ENCODE data around the gene EXOC3L2.

The EXOC3L2 gene

DNA sequence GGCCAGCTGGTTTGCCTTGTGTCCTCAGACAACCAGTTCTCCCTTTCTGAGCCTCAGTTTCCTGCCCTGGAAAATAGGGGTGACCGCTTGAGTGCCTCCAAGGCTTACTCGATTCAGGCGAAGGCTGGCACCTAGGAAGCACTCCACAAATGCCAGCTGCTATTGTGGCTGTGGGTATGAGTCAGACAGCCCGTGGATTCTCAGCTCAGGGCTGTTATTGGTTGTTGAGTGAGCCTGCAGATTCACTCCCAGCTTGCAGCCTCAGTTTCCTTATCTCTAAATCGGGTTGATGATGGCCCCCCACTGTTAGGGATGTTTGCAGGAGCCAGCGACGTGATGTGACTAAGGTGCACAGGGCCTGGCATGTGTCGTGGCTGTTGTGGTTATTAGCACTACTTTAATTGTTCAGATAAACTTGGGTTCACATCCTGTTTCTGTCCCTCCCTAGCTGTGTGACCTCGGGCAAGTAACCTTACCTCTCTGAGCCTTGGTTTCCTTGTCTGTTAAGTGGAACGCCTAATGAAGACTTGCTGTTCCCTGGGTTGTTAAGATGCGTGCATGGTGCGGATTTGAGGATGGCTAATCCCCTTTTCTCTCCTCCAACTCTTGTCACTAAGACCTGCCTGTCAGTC lies 8.3 kb upstream of the EXOC3L2 start:
- CTCF ChIA-PET, result interaction anchor here (1.0 to 1.3 kb wide), 4 partner anchors 36 to 264 kb away, joined by 3 to 6 read pairs (median 3); no protein-coding TSS in a partner anchor
- no peak for DNase-seq (ENCODE audit: low read depth, low spot score)
- H3K4me3 ChIP-seq (ENCODE audit: low read depth, low read length), result peak overlapping the region; percentile 78
- no peak for TF ChIP-seq CTCF (IDR thresholded peaks at IDR 0.05; ENCODE audit: insufficient read depth, low read length, missing control alignments)
- POLR2A ChIA-PET, result no interaction called here

DNA sequence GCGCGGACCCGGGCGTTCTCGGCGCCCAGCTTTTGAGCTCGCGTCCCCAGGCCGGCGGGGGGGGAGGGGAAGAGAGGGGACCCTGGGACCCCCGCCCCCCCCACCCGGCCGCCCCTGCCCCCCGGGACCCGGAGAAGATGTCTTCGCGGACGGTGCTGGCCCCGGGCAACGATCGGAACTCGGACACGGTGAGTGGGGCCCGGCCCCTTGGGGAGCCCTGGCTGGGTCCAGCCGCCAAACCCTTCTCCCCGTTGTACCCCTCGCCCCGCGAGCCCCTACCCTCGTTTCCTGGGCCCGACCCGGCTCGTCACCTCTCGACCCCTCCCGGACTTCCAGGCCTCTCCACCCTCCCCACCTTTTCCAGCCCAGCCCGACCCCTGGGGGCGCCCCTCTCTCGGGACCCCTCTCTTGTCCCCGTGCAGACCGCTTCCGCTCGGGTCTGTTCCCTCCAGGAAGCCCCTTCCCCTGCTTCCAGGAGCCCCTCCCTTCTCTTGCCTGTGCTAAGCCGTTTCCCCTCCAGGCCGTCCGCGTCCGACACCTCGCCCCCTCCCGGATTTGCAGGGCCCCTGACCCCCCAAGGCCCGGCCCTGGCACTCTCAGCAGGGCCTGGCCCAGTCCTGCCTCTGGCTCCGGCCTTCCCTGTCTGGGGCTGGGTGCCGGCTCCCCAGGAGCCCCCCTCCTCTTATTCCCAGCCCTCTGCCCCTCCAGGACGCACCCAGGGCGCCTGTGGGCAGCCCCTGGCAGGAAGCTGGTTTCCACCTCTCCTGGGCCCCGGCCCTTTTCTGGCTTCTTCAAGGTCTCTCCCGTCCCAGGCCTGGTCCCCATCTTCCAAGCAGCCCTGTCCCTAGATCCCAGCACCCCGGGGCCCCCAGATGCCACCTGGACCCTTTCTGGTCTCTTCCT lies 6.5 kb upstream of the EXOC3L2 start:
- ChIA-PET CTCF (interaction anchor here (0.8 to 1.3 kb wide), 4 partner anchors 38 to 227 kb away, joined by 3 to 6 read pairs (median 3); no protein-coding TSS in a partner anchor), POLR2A (no interaction called here)
- no peak for DNase-seq (ENCODE audit: low read depth, low spot score)
- H3K4me3 ChIP-seq (ENCODE audit: low read depth, low read length), result peak overlapping the region; percentile 78
- no peak for TF ChIP-seq CTCF (IDR thresholded peaks at IDR 0.05; ENCODE audit: insufficient read depth, low read length, missing control alignments)

GRCh38 chr19:45250832-45251451 lies 5.7 kb upstream of the EXOC3L2 start, which contains the start of gene MARK4:
Gene MARK4 (plus strand): TSS chr19:45251271. CDS start chr19:45251589, 318 bp downstream.
- H3K4me3 ChIP-seq (ENCODE audit: low read depth, low read length), result peak within 1 kb of the TSS; percentile 78
- DNase-seq (ENCODE audit: low read depth, low spot score), result no peak
- ChIA-PET CTCF (interaction anchor here (3.1 kb wide), 1 partner anchor 50 kb away, joined by 19 read pairs; no protein-coding TSS in a partner anchor), POLR2A (no interaction called here)
- no peak for TF ChIP-seq CTCF (IDR thresholded peaks at IDR 0.05; ENCODE audit: insufficient read depth, low read length, missing control alignments)

- H3K4me3 ChIP-seq (ENCODE audit: low read depth, low read length), result peak overlapping the region; percentile 78
- ChIA-PET CTCF (interaction anchor here (0.8 to 3.1 kb wide), 20 partner anchors 9 to 345 kb away, joined by 3 to 19 read pairs (median 4); partner anchors contain the start of genes BLOC1S3, CLASRP, GEMIN7 and TRAPPC6A), POLR2A (no interaction called here)
- TF ChIP-seq CTCF (IDR thresholded peaks at IDR 0.05; ENCODE audit: insufficient read depth, low read length, missing control alignments), result no peak
- DNase-seq (ENCODE audit: low read depth, low spot score), result no peak
These were observed 5.1 kb upstream of the EXOC3L2 start for GRCh38 chr19:45250216-45250831.

DNA sequence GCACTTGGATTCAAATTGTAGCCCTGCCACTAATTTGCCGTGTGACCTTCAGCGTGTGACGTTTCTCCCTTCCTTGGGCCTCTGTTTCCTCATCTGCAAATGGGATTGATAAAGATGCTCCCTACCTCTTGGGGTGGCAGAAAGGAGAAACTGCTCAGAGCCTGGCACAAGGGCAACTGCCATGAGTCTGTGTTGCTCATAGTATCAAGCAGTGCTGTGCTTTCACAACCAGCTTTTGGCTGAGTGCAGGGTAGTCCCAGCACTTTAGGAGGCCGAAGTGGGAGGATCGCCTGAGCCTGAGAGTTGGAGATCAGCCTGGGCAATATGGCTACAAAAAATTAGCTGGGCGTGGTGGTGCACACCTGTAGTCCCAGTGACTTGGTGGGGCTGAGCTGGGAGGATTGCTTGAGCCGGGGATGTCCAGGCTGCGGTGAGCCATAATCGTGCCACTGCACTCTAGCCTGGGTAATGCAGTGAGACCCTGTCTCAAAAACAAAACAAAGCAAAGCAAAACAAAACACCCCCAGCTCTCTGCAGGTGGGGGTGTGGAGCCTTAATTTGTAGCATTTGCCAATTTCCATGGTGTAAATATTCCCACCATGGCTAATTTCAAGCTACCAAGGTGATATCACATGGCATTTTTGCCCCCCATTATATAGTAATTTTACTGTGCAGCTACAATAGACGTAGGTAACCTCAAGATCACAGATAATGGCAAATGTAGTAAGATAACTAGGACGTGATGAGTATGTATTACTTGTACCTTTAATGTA lies 4.2 kb upstream of the EXOC3L2 start:
- no peak overlapping the region for H3K4me3 ChIP-seq (ENCODE audit: low read depth, low read length)
- ChIA-PET POLR2A (no interaction called here), CTCF (interaction anchor here (0.7 to 3.1 kb wide), 33 partner anchors 9 to 346 kb away, joined by 3 to 19 read pairs (median 4); partner anchors contain the start of genes APOE, BLOC1S3, CLASRP and GEMIN7)
- no peak for TF ChIP-seq CTCF (IDR thresholded peaks at IDR 0.05; ENCODE audit: insufficient read depth, low read length, missing control alignments)
- DNase-seq (ENCODE audit: low read depth, low spot score), result no peak
